NCI-H748 (cell line): ENCODE data around the gene HDLBP.
A peak's percentile ranks its signal among the peaks of the same experiment; 100 is the strongest.
"Not testable (repeated sequence)": the region's sequence is repeated elsewhere in the genome, so short reads cannot be mapped to it uniquely, and the experiment has no call there.

Experiments
- DNase-seq: peaks from one replicate; lab custom pipeline; 2025; ENCODE audit not compliant: unreplicated experiment; lab: John Stamatoyannopoulos, UW

HDLBP gene

DNA sequence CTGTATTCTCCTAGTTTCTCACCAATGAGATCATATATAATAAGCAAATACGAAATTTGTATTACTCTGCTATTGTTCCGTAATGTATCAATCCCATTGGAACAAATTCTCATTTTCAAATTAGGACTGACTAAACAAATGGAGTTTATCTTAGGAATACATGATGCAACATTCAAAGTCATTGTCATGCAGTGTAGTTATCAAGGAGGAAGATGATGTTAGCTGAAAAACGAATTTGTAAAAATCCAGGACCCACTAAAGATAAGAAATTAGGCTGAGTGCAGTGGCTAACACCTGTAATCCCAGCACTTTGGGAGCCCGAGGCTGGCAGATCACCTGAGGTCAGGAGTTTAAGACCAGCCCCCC lies 15.1 kb upstream of the HDLBP start:
- no peak for DNase-seq

DNA sequence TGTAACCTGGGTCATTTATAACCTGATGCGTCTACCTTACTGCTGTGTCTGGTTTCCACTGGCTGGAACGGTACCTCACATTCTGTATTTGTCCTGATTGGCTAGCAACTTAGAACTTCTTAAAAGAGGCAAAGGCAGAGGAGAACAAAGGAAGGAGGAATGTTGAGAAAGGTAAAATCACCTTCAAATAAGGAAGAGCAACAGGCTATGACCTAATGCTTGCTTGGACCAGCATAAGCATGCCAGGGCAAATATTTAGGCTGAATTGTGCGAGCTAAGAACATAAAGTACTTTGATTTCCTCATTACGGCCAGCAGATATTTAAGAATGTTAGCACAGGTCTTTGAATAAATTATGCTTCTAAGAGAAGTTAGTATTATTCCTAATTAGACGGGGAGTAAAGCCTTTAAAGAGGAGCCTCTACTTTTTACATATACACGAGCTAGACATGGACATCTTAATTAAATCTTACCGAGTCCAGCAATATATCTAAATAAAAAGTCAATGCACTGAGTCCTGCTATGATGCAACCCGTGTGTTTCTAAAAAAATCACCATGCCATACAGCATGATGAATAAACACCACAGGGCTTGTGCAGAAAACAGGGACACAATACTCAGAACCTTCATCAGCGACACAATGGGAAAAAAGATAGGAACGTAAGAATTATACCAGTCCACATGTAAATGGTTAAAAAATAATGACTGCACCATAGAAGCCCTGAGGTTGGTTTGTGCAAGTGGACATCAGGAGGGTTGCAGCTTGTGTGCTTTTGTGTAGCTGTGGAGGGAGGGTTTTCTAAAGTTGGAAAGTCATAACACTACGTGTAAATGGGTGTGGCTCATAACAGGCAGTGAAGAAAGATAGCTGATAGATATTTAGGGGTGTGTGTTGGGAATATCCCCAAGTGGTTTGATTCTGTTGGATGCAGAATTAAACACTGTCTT lies 14.5 kb upstream of the HDLBP start:
- DNase-seq = no peak

DNA sequence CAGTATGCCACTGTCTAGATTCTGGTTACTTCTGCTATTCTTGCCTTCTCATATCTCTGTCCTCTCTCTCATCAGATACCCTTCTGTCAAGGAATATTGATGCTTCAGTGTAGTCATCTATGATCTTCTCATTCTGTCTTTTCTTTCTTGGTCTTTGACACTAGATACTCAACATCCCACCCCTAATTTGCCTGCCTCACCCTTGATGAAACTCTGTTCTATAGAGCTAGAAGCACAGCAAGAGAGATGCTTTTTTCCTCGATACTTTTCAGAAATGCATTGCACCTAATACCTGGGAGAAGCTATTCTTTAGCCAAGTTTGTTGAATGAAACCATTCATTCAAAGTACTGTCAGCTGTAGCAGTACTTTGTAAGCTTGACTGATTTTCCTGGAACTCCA lies 9.8 kb upstream of the HDLBP start:
- no peak for DNase-seq

GRCh38 chr2:241324775-241325174 lies 9.3 kb upstream of the HDLBP start:
- DNase-seq = no peak

DNA sequence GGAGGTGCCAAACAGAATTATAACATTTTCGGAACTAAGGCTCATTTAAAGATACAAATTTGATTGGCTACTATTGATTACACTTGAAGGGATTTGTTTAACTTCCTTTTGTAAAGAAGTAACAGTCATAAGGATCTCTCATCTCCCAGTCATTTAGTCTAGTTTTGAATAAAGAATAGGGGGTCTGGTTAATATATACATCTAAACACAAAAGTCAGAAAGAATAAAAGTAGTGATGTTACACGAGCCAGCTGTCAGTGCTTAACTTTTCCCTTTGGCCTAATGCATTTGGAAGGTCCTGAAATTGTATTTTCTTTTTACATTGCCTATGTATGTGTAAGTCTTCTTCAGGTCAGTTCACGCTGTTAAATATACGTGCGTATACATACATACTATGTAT lies 8.3 kb upstream of the HDLBP start:
- no peak for DNase-seq

DNA sequence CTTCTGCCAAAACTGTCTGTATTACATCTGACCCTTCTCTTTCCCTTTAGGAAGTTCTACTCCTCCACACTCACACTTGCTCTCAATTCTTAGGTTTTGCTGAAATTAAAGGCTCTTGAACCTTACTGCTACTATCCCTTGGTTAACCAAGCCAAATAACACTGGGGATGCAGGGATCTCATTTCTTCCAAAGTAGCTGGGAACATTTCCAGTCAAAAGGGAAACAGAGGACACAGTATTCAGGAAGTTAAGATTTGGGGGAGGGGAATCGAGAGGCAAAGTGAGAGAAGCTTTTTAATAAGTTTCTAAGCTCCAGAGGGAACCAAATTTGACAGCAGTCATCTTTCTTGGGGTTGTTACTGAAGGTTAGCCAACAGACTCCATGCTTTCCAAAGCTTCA lies 6.4 kb upstream of the HDLBP start:
- no peak for DNase-seq

- DNase-seq = no peak
Observed at GRCh38 chr2:241321033-241321432, 5.6 kb upstream of the HDLBP start.

- DNase-seq = no peak
Observed at GRCh38 chr2:241320394-241320793, 4.9 kb upstream of the HDLBP start.

DNA sequence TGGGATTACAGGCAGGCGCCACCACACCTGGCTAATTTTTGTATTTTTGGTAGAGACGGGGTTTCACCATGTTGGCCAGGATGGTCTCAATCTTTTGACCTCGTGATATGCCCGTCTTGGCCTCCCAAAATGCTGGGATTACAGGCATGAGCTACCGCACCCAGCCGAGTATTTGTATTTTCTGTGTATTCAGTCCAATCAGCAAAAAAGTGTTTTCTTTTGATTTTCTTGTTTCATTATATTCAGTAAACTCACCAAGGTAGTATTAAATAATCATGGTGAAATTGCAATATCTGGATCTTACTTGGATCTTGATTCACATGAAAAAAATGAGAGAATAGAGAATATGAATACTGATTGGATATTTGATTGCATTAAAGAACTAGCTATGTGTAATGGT lies 3.4 kb upstream of the HDLBP start:
- DNase-seq = not testable (repeated sequence)

- DNase-seq = no peak
Observed at GRCh38 chr2:241317391-241317790, 1.9 kb upstream of the HDLBP start.

DNA sequence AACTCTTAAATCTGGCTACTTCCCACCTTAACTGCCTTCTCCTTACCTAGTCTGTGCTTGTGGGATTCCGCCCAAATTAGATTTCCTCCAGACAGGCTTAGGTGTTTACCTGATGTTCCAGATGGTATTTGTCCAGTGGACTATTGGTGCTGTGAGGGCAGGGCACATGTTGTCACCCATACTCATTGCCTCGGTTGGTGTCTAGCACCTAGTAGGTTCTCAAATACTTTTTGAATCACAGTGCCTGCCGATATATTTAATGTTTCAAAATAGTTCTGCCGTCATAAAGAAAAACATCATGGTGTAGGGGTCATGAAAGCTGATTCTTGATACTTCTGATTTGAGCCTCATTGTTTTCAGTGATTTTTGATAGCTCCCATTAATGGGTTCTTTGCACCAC lies 1.4 kb upstream of the HDLBP start:
- no peak for DNase-seq

GRCh38 chr2:241315879-241316631 lies 583 bp upstream of the HDLBP start, which contains the start of gene SEPTIN2:
SEPTIN2 (plus strand) TSS chr2:241315925; CDS start chr2:241324233, 8,308 bp downstream.
- peak; percentile 73 for DNase-seq

- DNase-seq = peak; percentile 77
Observed at GRCh38 chr2:241314226-241315092, 1.0 kb downstream of the HDLBP start.

GRCh38 chr2:241313543-241314095 lies 1.9 kb downstream of the HDLBP start:
- no peak for DNase-seq

- no peak for DNase-seq
Observed at GRCh38 chr2:241312082-241312481, 3.4 kb downstream of the HDLBP start.

DNA sequence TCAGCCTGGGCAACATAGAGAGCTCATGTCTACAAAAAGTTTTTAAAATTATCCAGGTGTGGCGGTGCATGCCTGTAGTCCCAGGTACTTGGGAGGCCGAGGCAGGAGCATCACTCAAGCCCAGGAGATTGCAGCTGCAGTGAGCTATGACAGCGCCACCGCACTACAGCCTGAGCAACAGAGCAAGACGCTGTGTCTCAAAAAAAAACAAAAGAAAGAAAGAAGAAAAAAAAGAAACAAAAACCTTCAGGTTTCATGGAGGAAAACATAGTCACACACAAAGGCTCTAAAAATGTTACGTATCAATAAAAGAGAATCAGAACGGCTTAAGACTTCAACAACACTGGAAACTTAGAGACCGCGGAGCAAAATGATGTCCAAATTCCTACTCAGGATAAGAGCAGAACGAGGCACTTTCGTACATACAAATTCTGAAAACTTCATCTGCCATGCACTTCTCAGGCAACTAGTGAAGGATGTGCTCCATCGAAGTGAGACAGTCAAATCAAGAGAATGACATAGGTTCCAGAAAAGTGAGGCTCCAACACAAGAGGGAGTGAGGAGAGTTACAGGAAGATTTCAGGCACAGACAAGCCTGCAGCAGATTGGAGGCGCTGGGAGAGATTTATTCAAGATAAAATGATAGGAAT lies 4.4 kb downstream of the HDLBP start:
- DNase-seq = no peak

DNA sequence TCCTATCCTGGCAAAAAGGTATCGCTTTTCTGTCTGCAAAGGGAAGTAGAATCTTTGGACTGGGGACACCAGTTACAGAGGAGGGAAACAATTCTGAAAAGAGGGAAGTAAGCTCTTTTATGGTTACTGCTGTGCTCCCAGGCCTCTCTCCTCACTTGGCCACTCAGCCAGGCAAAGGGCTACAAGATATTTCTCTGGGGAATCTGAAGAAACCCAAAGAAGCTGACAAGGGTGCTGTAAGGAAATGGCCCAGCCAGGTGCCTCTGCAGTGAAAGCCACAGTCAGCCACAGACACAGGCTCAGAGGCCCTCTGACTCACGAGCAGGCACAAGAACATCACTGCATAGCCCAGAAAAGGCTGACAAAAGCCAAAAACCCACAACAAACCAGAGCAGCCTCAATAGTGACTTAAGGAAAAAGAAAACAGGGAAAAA lies 5.8 kb downstream of the HDLBP start:
- no peak for DNase-seq

DNA sequence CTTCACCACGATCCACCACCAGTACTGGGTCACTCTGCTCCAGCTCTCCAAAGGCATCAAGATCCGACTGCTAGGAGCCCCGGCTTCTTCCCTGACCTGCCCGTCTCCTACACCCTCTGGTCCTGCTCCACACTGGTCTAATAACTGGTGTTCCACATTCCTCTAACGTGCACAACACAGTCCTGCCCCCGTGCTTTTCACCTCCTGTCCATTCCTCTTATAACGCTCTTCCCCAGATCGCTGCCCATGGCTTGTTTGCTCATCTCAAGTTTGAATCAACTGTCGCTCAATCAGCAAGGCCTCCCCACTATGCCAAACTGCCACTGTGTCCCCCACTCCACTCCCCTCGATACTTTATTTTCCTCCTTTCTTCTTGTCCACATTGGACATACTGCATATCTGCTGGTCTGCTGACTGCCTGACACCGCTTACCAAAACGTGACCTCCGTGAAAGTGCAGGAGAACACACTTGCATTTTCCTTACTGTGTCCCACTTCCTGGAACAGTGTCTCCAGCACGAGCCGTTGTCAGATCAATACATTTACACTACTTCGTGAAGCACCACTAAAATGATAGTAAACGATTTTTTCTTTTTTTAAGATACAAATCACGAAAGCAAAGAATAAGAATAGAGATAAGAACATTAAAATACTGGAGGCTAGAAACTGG lies 6.5 kb downstream of the HDLBP start:
- no peak for DNase-seq

GRCh38 chr2:241308267-241308666 lies 7.2 kb downstream of the HDLBP start:
- DNase-seq = no peak

DNA sequence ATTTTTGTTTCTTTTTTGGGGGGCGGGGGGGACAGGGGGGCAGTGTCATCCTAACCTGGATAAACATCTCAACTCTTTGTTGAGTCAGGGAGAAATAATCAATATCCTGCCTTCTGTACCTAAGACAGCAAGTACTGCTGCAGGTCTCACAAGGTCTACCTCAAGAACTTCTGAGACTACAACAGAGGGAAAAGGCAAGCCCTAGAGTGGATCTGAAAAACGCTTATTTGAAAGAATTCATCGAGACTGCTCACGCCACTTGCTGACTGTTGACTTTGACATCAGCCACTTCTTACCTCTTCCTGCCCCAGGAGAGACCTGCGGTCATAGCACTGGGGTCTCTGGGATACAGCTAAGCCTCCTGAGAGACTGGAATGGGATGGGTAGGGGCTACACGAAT lies 8.4 kb downstream of the HDLBP start:
- DNase-seq = no peak
